NB4 (cell line): ENCODE data around the gene TEX14.

ENCODE experiments used
- DNase-seq: peaks from one replicate; pipeline ENCODE4 v3.0.0; 2010; ENCODE audit warnings: low read depth
- H3K4me3 ChIP-seq: one replicate; pipeline ENCODE4 v1.5.1; 2011; ENCODE audit warnings: mild to moderate bottlenecking, low read depth, low read length, moderate library complexity
- MAX ChIP-seq: IDR thresholded peaks from 2 replicates; pipeline ENCODE4 v1.6.1; 2011; ENCODE audit warnings: low read depth, low read length
- MYC ChIP-seq: IDR thresholded peaks from 2 replicates; pipeline ENCODE4 v1.6.1; 2011; ENCODE audit warnings: low read depth, low read length
- POLR2A ChIP-seq: IDR thresholded peaks from 2 replicates; pipeline ENCODE4 v1.6.1; 2011; ENCODE audit warnings: mild to moderate bottlenecking; ENCODE audit not compliant: insufficient read length; ENCODE audit errors: extremely low read depth
- TF ChIP-seq, protein P1 (sequence below): IDR thresholded peaks from one replicate; pipeline ENCODE4 v1.5.1; 2012; ENCODE audit warnings: low read depth, low read length

TEX14 gene

GRCh38 chr17:58517928-58518609 is 173.8 kb downstream of the TEX14 start:
- H3K4me3 ChIP-seq = peak overlapping the region; percentile 80
- peak; percentile 100 for DNase-seq
- TF ChIP-seq MYC = peak; percentile 63; the same call in 1 of the 2 replicates
- TF ChIP-seq, protein P1, sequence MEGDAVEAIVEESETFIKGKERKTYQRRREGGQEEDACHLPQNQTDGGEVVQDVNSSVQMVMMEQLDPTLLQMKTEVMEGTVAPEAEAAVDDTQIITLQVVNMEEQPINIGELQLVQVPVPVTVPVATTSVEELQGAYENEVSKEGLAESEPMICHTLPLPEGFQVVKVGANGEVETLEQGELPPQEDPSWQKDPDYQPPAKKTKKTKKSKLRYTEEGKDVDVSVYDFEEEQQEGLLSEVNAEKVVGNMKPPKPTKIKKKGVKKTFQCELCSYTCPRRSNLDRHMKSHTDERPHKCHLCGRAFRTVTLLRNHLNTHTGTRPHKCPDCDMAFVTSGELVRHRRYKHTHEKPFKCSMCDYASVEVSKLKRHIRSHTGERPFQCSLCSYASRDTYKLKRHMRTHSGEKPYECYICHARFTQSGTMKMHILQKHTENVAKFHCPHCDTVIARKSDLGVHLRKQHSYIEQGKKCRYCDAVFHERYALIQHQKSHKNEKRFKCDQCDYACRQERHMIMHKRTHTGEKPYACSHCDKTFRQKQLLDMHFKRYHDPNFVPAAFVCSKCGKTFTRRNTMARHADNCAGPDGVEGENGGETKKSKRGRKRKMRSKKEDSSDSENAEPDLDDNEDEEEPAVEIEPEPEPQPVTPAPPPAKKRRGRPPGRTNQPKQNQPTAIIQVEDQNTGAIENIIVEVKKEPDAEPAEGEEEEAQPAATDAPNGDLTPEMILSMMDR = no peak
- TF ChIP-seq MAX = no peak; the same call in 1 of the 2 replicates
- peak; percentile 36 for TF ChIP-seq POLR2A

GRCh38 chr17:58517378-58517927 is 174.4 kb downstream of the TEX14 start:
- no peak for DNase-seq
- peak overlapping the region; percentile 60 for H3K4me3 ChIP-seq
- no peak for TF ChIP-seq POLR2A
- no peak; the same call in 1 of the 2 replicates for TF ChIP-seq MYC
- no peak; the same call in 1 of the 2 replicates for TF ChIP-seq MAX
- TF ChIP-seq, protein P1 = no peak

DNA sequence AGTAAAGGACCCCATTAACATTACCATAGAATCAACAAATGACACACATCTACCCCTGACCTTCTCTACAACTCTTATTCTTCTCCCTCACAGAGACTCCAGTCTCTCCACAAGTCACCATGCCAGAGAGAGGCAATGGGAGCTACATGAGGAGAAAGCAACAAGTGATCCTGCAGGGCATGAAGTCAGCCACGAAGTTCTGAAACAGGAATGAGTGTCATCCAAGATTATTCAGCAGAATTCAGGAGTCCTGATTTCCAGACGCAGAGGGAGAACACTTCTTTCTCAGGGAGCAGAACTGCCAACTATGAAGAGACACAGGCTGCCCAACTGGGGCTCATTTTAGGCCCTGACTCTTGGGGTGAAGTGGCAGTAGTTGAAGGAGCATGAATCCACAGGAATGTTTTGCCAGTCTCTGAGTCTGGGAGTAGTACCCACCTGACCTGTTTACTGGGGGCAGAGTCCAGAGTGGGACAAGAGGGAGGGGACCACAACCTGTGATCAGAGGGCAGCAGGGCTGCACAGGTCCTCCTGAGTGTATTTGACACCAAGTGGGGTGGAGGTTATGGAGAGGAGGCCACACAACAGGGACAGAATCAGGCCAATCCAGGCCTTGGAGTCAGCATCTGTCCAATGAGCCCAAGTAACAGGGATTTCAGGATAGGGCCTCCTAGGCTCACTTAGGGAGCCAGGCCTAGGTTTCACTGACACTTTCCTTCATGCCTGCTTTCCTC is 175.0 kb downstream of the TEX14 start:
- DNase-seq = no peak
- H3K4me3 ChIP-seq = peak overlapping the region; percentile 60
- TF ChIP-seq, protein P1 = no peak
- TF ChIP-seq MAX (no peak), POLR2A (no peak)

DNA sequence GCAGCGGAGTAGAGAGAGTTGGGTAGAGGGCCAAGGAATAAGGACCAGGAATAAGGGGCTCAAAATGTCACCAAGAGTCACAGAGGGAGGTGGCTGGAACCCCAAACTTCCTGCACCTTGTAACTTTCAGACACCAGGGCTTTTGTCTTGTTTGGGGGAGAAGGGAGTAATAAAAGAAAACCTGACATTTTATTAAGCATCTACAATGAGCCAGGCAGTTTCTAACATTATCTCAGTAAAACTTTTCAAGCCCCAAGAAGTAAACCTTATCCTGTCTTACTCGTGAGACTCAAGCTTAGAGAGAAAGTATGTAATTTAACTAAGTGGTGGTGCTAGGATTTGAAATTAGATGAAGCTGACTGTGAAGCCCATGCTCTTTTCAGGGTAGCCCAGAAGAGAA is 176.6 kb downstream of the TEX14 start:
- TF ChIP-seq MAX (no peak), POLR2A (no peak), MYC (no peak)
- TF ChIP-seq, protein P1 = no peak
- DNase-seq = no peak
- no peak overlapping the region for H3K4me3 ChIP-seq

GRCh38 chr17:58514770-58515157 is 177.1 kb downstream of the TEX14 start:
- no peak for DNase-seq
- TF ChIP-seq, protein P1 = no peak
- TF ChIP-seq MAX = no peak
- TF ChIP-seq POLR2A = no peak
- no peak overlapping the region for H3K4me3 ChIP-seq
